ENCODE results near the gene DDX60. TPM values are rescaled to one million over a fixed set of nuclear protein-coding genes. Genes with fewer than 3 reads are reported as not detected.
"Not testable (repeated sequence)": the region's sequence is repeated elsewhere in the genome, so short reads cannot be mapped to it uniquely, and the experiment has no call there.

DDX60 gene
- total RNA-seq, 4 donors from 2014 or later: 6.0 to 13.3 (median 9.8) TPM

- intact Hi-C loops (cut with DNase I): no loop called here
These were observed 13.7 kb downstream of the DDX60 start for GRCh38 chr4:168304744-168305459.

DNA sequence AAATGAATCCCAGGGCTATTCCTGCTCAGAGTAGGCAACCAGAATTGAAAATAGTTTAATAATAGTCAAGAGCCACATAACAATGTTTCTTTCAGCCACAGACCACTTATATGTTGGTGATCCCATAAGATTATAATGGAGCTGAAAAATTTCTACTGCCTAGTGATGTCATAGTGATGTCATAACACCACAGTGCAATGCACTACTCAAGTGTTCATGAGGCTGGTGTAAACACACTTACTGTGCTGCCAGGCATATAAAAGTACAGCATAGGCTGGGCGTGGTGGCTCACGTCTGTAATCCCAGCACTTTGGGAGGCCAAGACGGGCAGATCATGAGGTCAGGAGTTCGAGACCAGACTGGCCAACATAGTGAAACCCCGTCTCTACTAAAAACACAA is 15.1 kb downstream of the DDX60 start:
- WGBS: 94% methylated on average over 5 of the region's 5 CpGs
- H3K4me3 ChIP-seq; H3K9me3 ChIP-seq; H3K4me1 ChIP-seq; intact Hi-C loops (cut with DNase I); DNase-seq (ENCODE audit: extremely low spot score); H3K27me3 ChIP-seq; H3K27ac ChIP-seq (replicated peaks in 1 of 4): not testable (repeated sequence)
- peaks cover 3 to 71% (median 26%) of the 10 kb centered on the region in 4 donors for H3K36me3 ChIP-seq

More at GRCh38 chr4:168304744-168305459, 13.7 kb downstream of the DDX60 start:
- no peak for DNase-seq (ENCODE audit: extremely low spot score)
- H3K4me3 ChIP-seq: no peak overlapping the region
- no peak overlapping the region for H3K27ac ChIP-seq (replicated peaks in 1 of 4)
- 86% methylated on average over 3 of the region's 3 CpGs for WGBS
- H3K9me3 ChIP-seq: no peaks in the 10 kb centered on the region
- TF ChIP-seq POLR2AphosphoS5 (IDR thresholded peaks at IDR 0.05): no peak
- no peak for TF ChIP-seq EP300 (IDR thresholded peaks at IDR 0.05)
- no peak for TF ChIP-seq POLR2A (IDR thresholded peaks at IDR 0.05; ENCODE audit: low read depth)
- TF ChIP-seq, protein P1, sequence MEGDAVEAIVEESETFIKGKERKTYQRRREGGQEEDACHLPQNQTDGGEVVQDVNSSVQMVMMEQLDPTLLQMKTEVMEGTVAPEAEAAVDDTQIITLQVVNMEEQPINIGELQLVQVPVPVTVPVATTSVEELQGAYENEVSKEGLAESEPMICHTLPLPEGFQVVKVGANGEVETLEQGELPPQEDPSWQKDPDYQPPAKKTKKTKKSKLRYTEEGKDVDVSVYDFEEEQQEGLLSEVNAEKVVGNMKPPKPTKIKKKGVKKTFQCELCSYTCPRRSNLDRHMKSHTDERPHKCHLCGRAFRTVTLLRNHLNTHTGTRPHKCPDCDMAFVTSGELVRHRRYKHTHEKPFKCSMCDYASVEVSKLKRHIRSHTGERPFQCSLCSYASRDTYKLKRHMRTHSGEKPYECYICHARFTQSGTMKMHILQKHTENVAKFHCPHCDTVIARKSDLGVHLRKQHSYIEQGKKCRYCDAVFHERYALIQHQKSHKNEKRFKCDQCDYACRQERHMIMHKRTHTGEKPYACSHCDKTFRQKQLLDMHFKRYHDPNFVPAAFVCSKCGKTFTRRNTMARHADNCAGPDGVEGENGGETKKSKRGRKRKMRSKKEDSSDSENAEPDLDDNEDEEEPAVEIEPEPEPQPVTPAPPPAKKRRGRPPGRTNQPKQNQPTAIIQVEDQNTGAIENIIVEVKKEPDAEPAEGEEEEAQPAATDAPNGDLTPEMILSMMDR (IDR thresholded peaks at IDR 0.05): no peak
- no peaks in the 10 kb centered on the region for H3K27me3 ChIP-seq
- H3K36me3 ChIP-seq: peaks cover 3 to 70% (median 24%) of the 10 kb centered on the region in 4 donors
- peaks cover 0 to 4% (median 2%) of the 10 kb centered on the region in 4 donors for H3K4me1 ChIP-seq

- Histone ChIP-seq H3K27me3 (no peaks in the 10 kb centered on the region), H3K9me3 (no peaks in the 10 kb centered on the region), H3K4me3 (no peak overlapping the region), H3K4me1 (no peaks in the 10 kb centered on the region), H3K27ac (replicated peaks in 1 of 4) (no peak overlapping the region), H3K36me3 (peaks cover 0 to 45% (median 10%) of the 10 kb centered on the region in 4 donors)
- TF ChIP-seq POLR2A (IDR thresholded peaks at IDR 0.05; ENCODE audit: low read depth) (no peak), POLR2AphosphoS5 (IDR thresholded peaks at IDR 0.05) (no peak), EP300 (IDR thresholded peaks at IDR 0.05) (no peak)
- TF ChIP-seq, protein P1 (IDR thresholded peaks at IDR 0.05): no peak
- no peak for DNase-seq (ENCODE audit: extremely low spot score)
- 92% methylated on average over 3 of the region's 3 CpGs for WGBS
- intact Hi-C loops (cut with DNase I): no loop called here
These were observed 25.1 kb downstream of the DDX60 start for GRCh38 chr4:168293386-168293975.

- Histone ChIP-seq H3K27ac (replicated peaks in 1 of 4) (no peak overlapping the region), H3K9me3 (no peaks in the 10 kb centered on the region), H3K27me3 (no peaks in the 10 kb centered on the region), H3K36me3 (peaks cover 0 to 54% (median 10%) of the 10 kb centered on the region in 4 donors), H3K4me1 (no peaks in the 10 kb centered on the region), H3K4me3 (no peak overlapping the region)
- TF ChIP-seq POLR2A (IDR thresholded peaks at IDR 0.05; ENCODE audit: low read depth) (no peak), POLR2AphosphoS5 (IDR thresholded peaks at IDR 0.05) (no peak), EP300 (IDR thresholded peaks at IDR 0.05) (no peak)
- TF ChIP-seq, protein P1 (IDR thresholded peaks at IDR 0.05): no peak
- no peak for DNase-seq (ENCODE audit: extremely low spot score)
- WGBS: 93% methylated on average over 1 of the region's 1 CpG
- intact Hi-C loops (cut with DNase I): no loop called here
These were observed 27.3 kb downstream of the DDX60 start for GRCh38 chr4:168291242-168291641.

GRCh38 chr4:168285850-168286249 is 32.7 kb downstream of the DDX60 start:
- intact Hi-C loops (cut with DNase I); H3K4me1 ChIP-seq; H3K4me3 ChIP-seq; H3K27me3 ChIP-seq; H3K9me3 ChIP-seq; H3K27ac ChIP-seq (replicated peaks in 1 of 4); DNase-seq (ENCODE audit: extremely low spot score): not testable (repeated sequence)
- peaks cover 4 to 62% (median 18%) of the 10 kb centered on the region in 4 donors for H3K36me3 ChIP-seq
- WGBS: 90% methylated on average over 1 of the region's 1 CpG
